ENCODE measurements around the gene CRIP3. TPM values are rescaled to one million over a fixed set of nuclear protein-coding genes. Genes with fewer than 3 reads are reported as not detected.

The CRIP3 gene
- total and polyA plus RNA-seq, 2 of the 4 experiments (the other 2 are of a cell fraction) = not detected

DNA sequence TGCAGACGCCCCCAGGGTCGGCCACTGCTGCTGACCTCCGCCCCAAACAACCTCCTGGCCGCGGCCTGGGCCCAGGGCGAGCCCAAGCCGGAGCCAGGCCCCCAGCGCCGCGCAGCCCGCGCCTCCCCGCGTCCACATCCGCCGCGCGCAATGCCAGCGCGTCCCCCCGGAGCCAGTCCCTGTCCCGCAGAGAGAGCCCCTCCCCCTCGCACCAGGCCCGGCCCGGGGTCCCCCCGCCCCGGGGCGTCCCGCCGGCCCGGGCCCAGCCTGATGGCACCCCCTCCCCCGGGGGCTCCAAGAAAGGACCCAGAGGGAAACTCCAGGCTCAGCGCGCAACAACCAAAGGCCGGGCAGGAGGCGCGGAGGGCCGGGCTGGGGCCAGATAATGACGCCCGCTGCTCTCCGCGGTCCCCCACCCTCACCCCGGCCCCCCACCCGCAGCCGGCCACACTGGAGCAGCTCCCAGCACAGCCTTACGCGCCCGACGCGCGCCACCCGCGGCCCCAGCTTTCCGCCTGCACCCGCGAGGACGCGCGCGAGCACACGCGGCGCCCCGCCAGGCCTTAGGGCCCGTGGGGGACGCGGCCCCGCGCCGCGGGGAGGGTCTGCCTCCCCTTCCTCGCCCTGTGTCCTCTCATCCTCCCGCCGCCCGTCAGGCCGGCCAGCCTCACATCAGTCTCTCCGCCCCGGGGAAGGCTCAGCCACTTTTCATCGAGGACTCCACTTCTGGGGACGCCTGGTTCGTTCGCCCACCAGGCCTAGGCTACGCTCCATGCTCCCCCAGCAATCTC, 23.4 kb downstream of the CRIP3 start:
- Histone ChIP-seq H3K79me1 (ENCODE audit: low read depth in 1 of 2, low read length in 2 of 2) (no peaks in the 10 kb centered on the region), H4K8ac (ENCODE audit: low read depth in 2 of 2, low read length in 2 of 2) (no peak overlapping the region), H2BK20ac (ENCODE audit: low read depth, low read length) (no peak overlapping the region), H3K36me3 (ENCODE audit: control insufficient read depth, insufficient read depth, low read length) (no peaks in the 10 kb centered on the region), H2BK120ac (ENCODE audit: low read depth, low read length) (no peak overlapping the region), H3K4me2 (ENCODE audit: low read depth, low read length) (no peak overlapping the region), H3K4ac (ENCODE audit: low read depth, low read length) (no peak overlapping the region), H3K4me1 (ENCODE audit: control insufficient read depth, insufficient read depth, low read length) (no peaks in the 10 kb centered on the region), H3K18ac (ENCODE audit: low read depth, low read length) (no peak overlapping the region), H2AK5ac (ENCODE audit: low read depth, low read length) (no peak overlapping the region), H2BK5ac (ENCODE audit: low read depth, low read length, poor library complexity, severe bottlenecking) (no peak overlapping the region), H3K4me3 (ENCODE audit: insufficient read depth, low read depth, low read length) (no peak overlapping the region), H3K27ac (ENCODE audit: insufficient read depth, low read length) (no peak overlapping the region), H4K5ac (ENCODE audit: low read depth, low read length) (no peak overlapping the region), H3K9ac (ENCODE audit: low read depth, low read length) (no peak overlapping the region), H2BK15ac (ENCODE audit: low read depth, low read length) (no peak overlapping the region), H4K91ac (ENCODE audit: insufficient read depth, low read depth, low read length) (no peak overlapping the region), H2AK9ac (replicated peaks; ENCODE audit: low read depth, low read length, poor library complexity) (no peak overlapping the region), H4K20me1 (ENCODE audit: insufficient read depth, low read length) (no peaks in the 10 kb centered on the region), H3K23ac (ENCODE audit: low read depth, low read length) (no peak overlapping the region), H3K14ac (replicated peaks; ENCODE audit: low read depth, low read length) (no peak overlapping the region), H2AFZ (replicated peaks; ENCODE audit: low read length, poor library complexity) (no peak overlapping the region), H3K9me1 (ENCODE audit: insufficient read depth, low read length) (no peaks in the 10 kb centered on the region), H3K9me3 (ENCODE audit: control insufficient read depth, insufficient read depth, low read length) (no peaks in the 10 kb centered on the region), H3K27me3 (ENCODE audit: control insufficient read depth, insufficient read depth, low read length) (peaks cover 38% of the 10 kb centered on the region), H3K56ac (ENCODE audit: extremely low read depth, insufficient read depth, low read length) (no peak overlapping the region)
- dilution Hi-C loops (cut with HindIII; ENCODE audit: low sequenced_read_pairs, unreplicated experiment) (no loop called here), intact Hi-C loops (cut with micrococcal nuclease) (no loop called here), in situ Hi-C loops (cut with MboI; ENCODE audit: low sequenced_read_pairs) (no loop called here)
- ATAC-seq (ENCODE audit: low read depth) = no peak; the same call in 1 of the 2 replicates
- BruUV-seq (replicated peaks) = no TSS peak
- DNase-seq = no peak
- TF ChIP-seq BHLHE40 (IDR thresholded peaks at IDR 0.05; ENCODE audit: low read depth, low read length) = no peak
- no peak for TF ChIP-seq MAZ (IDR thresholded peaks at IDR 0.05; ENCODE audit: borderline replicate concordance, low read depth, low read length)
- TF ChIP-seq RFX5 (IDR thresholded peaks at IDR 0.05; ENCODE audit: low read depth, low read length) = no peak
- TF ChIP-seq SMC3 (IDR thresholded peaks at IDR 0.05; ENCODE audit: low read depth, low read length) = no peak
- ChIA-PET POLR2A (ENCODE audit: unreplicated experiment) (no interaction called here), CTCF (no interaction called here)
- 8% methylated on average over 19 of the region's 83 CpGs; no CpG with 5 or more reads in 1 of the 2 experiments for WGBS, 2 experiments (ENCODE audit: extremely low coverage in 2 of 2, insufficient read length in 1 of 2)

Measured in IMR-90 (cell line).